Measurements from ENCODE around the gene PACSIN3.

PACSIN3 gene

GRCh38 chr11:47165253-47165840, 20.9 kb downstream of the PACSIN3 start:
- Histone ChIP-seq H3K4me3 (ENCODE audit: low read length) (no peak overlapping the region), H3K79me2 (ENCODE audit: low read length) (peaks cover 18% of the 10 kb centered on the region), H3K27me3 (ENCODE audit: low read depth, low read length) (no peaks in the 10 kb centered on the region), H3K27ac (ENCODE audit: low read length) (no peak overlapping the region), H3K4me2 (ENCODE audit: low read length) (no peak overlapping the region), H3K36me3 (replicated peaks; ENCODE audit: low read depth, low read length) (peaks cover 33% of the 10 kb centered on the region), H3K4me1 (ENCODE audit: low read length) (no peaks in the 10 kb centered on the region), H3K9ac (ENCODE audit: low read length) (no peak overlapping the region), H2AFZ (ENCODE audit: low read depth, low read length) (no peak overlapping the region), H3K9me3 (ENCODE audit: insufficient read depth, low read length) (no peaks in the 10 kb centered on the region), H4K20me1 (ENCODE audit: insufficient read depth, low read length) (peaks cover 10% of the 10 kb centered on the region)
- TF ChIP-seq, protein P1, sequence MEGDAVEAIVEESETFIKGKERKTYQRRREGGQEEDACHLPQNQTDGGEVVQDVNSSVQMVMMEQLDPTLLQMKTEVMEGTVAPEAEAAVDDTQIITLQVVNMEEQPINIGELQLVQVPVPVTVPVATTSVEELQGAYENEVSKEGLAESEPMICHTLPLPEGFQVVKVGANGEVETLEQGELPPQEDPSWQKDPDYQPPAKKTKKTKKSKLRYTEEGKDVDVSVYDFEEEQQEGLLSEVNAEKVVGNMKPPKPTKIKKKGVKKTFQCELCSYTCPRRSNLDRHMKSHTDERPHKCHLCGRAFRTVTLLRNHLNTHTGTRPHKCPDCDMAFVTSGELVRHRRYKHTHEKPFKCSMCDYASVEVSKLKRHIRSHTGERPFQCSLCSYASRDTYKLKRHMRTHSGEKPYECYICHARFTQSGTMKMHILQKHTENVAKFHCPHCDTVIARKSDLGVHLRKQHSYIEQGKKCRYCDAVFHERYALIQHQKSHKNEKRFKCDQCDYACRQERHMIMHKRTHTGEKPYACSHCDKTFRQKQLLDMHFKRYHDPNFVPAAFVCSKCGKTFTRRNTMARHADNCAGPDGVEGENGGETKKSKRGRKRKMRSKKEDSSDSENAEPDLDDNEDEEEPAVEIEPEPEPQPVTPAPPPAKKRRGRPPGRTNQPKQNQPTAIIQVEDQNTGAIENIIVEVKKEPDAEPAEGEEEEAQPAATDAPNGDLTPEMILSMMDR (IDR thresholded peaks at IDR 0.05; ENCODE audit: low read depth, low read length), result no peak
- TF ChIP-seq EZH2phosphoT487 (IDR thresholded peaks at IDR 0.05; ENCODE audit: low read depth), result no peak

DNA sequence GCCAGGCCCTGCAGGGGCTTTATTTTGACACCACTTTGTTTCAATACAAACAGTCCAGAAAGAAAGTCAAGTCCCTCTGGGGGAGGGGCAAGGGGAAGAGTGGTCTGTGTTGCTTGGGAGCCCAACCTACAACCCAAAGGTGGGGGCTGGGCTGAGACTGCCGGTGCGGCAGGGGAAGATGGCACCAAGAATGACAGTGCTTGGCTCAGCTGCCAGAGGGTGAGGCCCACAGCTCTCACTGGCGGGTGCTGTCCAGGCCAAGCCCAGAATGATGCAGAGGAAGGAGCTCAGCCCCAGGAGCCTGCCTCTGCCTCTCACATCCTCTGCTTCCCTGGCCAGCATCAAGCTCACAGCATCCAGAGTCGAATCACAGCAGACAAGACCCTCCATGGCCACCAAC, 21.9 kb downstream of the PACSIN3 start:
- Histone ChIP-seq H3K4me2 (ENCODE audit: low read length) (no peak overlapping the region), H3K27ac (ENCODE audit: low read length) (no peak overlapping the region)
- no peak for TF ChIP-seq EZH2phosphoT487 (IDR thresholded peaks at IDR 0.05; ENCODE audit: low read depth)
- TF ChIP-seq, protein P1 (IDR thresholded peaks at IDR 0.05; ENCODE audit: low read depth, low read length), result no peak

DNA sequence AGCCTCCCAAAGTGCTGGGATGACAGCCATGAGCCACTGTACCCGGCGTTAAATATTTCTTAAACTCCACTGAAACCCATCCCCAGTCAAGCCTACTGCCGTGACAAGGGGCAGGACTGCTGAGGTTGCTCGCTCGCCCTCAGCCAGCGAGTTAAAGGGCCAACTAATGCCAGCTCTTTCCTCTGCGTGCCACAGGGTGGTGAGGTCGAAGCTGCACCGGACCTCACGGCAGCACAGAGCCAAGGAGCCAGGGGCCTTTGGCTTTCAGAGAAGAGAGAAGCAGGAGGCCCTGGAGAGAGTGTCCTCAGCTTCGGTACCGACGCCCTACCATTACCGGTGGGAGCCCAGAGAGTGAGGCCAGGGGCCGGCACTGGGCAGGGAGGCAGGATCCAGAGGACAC, 22.3 kb downstream of the PACSIN3 start:
- H3K36me3 ChIP-seq (replicated peaks; ENCODE audit: low read depth, low read length), result peaks cover 33% of the 10 kb centered on the region
- H3K9ac ChIP-seq (ENCODE audit: low read length), result no peak overlapping the region
- TF ChIP-seq, protein P1 (IDR thresholded peaks at IDR 0.05; ENCODE audit: low read depth, low read length), result no peak
- no peak for TF ChIP-seq EZH2phosphoT487 (IDR thresholded peaks at IDR 0.05; ENCODE audit: low read depth)
- H3K4me2 ChIP-seq (ENCODE audit: low read length), result no peak overlapping the region
- no peaks in the 10 kb centered on the region for H3K9me3 ChIP-seq (ENCODE audit: insufficient read depth, low read length)
- H3K4me1 ChIP-seq (ENCODE audit: low read length), result no peaks in the 10 kb centered on the region
- H3K4me3 ChIP-seq (ENCODE audit: low read length), result no peak overlapping the region
- no peak overlapping the region for H2AFZ ChIP-seq (ENCODE audit: low read depth, low read length)
- H3K27ac ChIP-seq (ENCODE audit: low read length), result no peak overlapping the region
- H4K20me1 ChIP-seq (ENCODE audit: insufficient read depth, low read length), result peaks cover 10% of the 10 kb centered on the region
- no peaks in the 10 kb centered on the region for H3K27me3 ChIP-seq (ENCODE audit: low read depth, low read length)
- peaks cover 9% of the 10 kb centered on the region; the same call in 1 of the 2 replicates for H3K79me2 ChIP-seq (ENCODE audit: low read length)

More for the DNA sequence above, 21.9 kb downstream of the PACSIN3 start:
- Histone ChIP-seq H3K4me1 (ENCODE audit: low read length) (no peaks in the 10 kb centered on the region), H3K27me3 (ENCODE audit: low read depth, low read length) (no peaks in the 10 kb centered on the region), H3K79me2 (ENCODE audit: low read length) (peaks cover 11% of the 10 kb centered on the region; the same call in 1 of the 2 replicates), H2AFZ (ENCODE audit: low read depth, low read length) (no peak overlapping the region), H3K9me3 (ENCODE audit: insufficient read depth, low read length) (no peaks in the 10 kb centered on the region), H3K4me3 (ENCODE audit: low read length) (no peak overlapping the region), H3K9ac (ENCODE audit: low read length) (no peak overlapping the region), H4K20me1 (ENCODE audit: insufficient read depth, low read length) (peaks cover 10% of the 10 kb centered on the region), H3K36me3 (replicated peaks; ENCODE audit: low read depth, low read length) (peaks cover 33% of the 10 kb centered on the region)

DNA sequence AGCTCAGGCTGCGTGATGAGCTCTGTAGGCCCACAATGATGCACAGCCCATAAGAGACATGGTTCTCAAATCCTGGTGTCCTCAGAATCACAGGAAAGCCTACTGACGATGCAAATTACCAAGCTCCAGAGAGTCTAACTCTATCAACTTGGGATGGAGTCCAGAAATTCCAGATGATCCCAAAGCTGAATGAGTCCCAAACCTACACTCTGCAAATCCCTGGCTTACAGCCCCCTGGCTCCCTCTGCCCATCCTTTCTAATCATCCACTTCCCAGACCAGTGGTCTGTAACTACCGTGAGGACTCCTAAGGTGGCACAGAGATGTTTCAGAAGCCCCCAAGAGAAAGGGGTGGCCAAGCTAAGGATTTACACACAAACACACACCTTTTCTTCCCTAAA, 23.0 kb downstream of the PACSIN3 start:
- peaks cover 29% of the 10 kb centered on the region for H3K36me3 ChIP-seq (replicated peaks; ENCODE audit: low read depth, low read length)
- H3K27me3 ChIP-seq (ENCODE audit: low read depth, low read length), result no peaks in the 10 kb centered on the region
- peaks cover 5% of the 10 kb centered on the region; the same call in 1 of the 2 replicates for H3K79me2 ChIP-seq (ENCODE audit: low read length)
- H3K27ac ChIP-seq (ENCODE audit: low read length), result no peak overlapping the region
- no peak overlapping the region for H3K9ac ChIP-seq (ENCODE audit: low read length)
- H3K4me3 ChIP-seq (ENCODE audit: low read length), result no peak overlapping the region
- TF ChIP-seq, protein P1 (IDR thresholded peaks at IDR 0.05; ENCODE audit: low read depth, low read length), result no peak
- no peak for TF ChIP-seq EZH2phosphoT487 (IDR thresholded peaks at IDR 0.05; ENCODE audit: low read depth)
- no peak overlapping the region for H3K4me2 ChIP-seq (ENCODE audit: low read length)
- H3K9me3 ChIP-seq (ENCODE audit: insufficient read depth, low read length), result no peaks in the 10 kb centered on the region
- H4K20me1 ChIP-seq (ENCODE audit: insufficient read depth, low read length), result peaks cover 10% of the 10 kb centered on the region
- no peaks in the 10 kb centered on the region for H3K4me1 ChIP-seq (ENCODE audit: low read length)
- H2AFZ ChIP-seq (ENCODE audit: low read depth, low read length), result no peak overlapping the region

Data from OCI-LY3 (cell line).